ENCODE measurements around the gene CNKSR1. TPM values are rescaled to one million over a fixed set of nuclear protein-coding genes. Genes with fewer than 3 reads are reported as not detected.

CNKSR1 gene
- total and polyA plus RNA-seq, 2 of the 8 experiments (the other 6 are each of a cell fraction or from before 2014, with no cell fraction given) = 13.9 to 14.5 TPM

GRCh38 chr1:26164036-26164860 is 13.0 kb upstream of the CNKSR1 start (continued):
- TF ChIP-seq RAD21 (IDR thresholded peaks at IDR 0.05 in 1 of 2, conservative IDR thresholded peaks at IDR 0.05 in 1 of 2; ENCODE audit: low read depth in 2 of 2, low read length in 2 of 2) (peak in 1 of 2 experiments; percentile 48; a peak in 2 of 4 replicates), SUZ12 (IDR thresholded peaks at IDR 0.05; ENCODE audit: low read length) (peak; percentile 42; the same call in 1 of the 2 replicates), TAF1 (IDR thresholded peaks at IDR 0.05; ENCODE audit: low read depth, low read length) (peak; percentile 41; the same call in 1 of the 2 replicates), SP4 (IDR thresholded peaks at IDR 0.05; ENCODE audit: low read length) (no peak), PHF8 (conservative IDR thresholded peaks at IDR 0.05; ENCODE audit: low read depth, low read length) (peak; percentile 56), BACH1 (IDR thresholded peaks at IDR 0.05; ENCODE audit: low read length) (no peak), MAFK (IDR thresholded peaks at IDR 0.05; ENCODE audit: low read depth, low read length) (no peak), POU5F1 (IDR thresholded peaks at IDR 0.05; ENCODE audit: low read depth, low read length) (no peak), EZH2 (IDR thresholded peaks at IDR 0.05; ENCODE audit: low read depth, low read length, severe bottlenecking) (no peak), ASH2L (IDR thresholded peaks at IDR 0.05; ENCODE audit: low read length) (peak; percentile 60), RFX5 (IDR thresholded peaks at IDR 0.05; ENCODE audit: borderline replicate concordance, low read depth, low read length) (no peak), SIX5 (IDR thresholded peaks at IDR 0.05; ENCODE audit: low read depth, low read length) (no peak), ATF3 (IDR thresholded peaks at IDR 0.05; ENCODE audit: insufficient read depth, low read depth, low read length) (0 out of 2 replicates have a peak, but pooled peaks have one; percentile 42), CTBP2 (IDR thresholded peaks at IDR 0.05; ENCODE audit: borderline replicate concordance, insufficient read depth, insufficient read length, low read length) (peak; percentile 52), CREB1 (IDR thresholded peaks at IDR 0.05) (no peak; the same call in 1 of the 2 replicates), MAX (IDR thresholded peaks at IDR 0.05) (peak; percentile 55; the same call in 1 of the 2 replicates), GABPA (IDR thresholded peaks at IDR 0.05; ENCODE audit: borderline replicate concordance, insufficient read depth, low read length) (no peak), SP1 (IDR thresholded peaks at IDR 0.05; ENCODE audit: low read depth, low read length) (0 out of 2 replicates have a peak, but pooled peaks have one; percentile 13), CHD2 (IDR thresholded peaks at IDR 0.05; ENCODE audit: low read length) (no peak)
- TF ChIP-seq, protein P1, sequence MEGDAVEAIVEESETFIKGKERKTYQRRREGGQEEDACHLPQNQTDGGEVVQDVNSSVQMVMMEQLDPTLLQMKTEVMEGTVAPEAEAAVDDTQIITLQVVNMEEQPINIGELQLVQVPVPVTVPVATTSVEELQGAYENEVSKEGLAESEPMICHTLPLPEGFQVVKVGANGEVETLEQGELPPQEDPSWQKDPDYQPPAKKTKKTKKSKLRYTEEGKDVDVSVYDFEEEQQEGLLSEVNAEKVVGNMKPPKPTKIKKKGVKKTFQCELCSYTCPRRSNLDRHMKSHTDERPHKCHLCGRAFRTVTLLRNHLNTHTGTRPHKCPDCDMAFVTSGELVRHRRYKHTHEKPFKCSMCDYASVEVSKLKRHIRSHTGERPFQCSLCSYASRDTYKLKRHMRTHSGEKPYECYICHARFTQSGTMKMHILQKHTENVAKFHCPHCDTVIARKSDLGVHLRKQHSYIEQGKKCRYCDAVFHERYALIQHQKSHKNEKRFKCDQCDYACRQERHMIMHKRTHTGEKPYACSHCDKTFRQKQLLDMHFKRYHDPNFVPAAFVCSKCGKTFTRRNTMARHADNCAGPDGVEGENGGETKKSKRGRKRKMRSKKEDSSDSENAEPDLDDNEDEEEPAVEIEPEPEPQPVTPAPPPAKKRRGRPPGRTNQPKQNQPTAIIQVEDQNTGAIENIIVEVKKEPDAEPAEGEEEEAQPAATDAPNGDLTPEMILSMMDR (IDR thresholded peaks at IDR 0.05; ENCODE audit: control extremely low read depth in 1 of 3, insufficient read depth in 1 of 3, low read depth in 1 of 3, low read length in 3 of 3) = peak in 2 of 3 experiments; percentile 59 to 73; a peak in 3 of 4 replicates
